HepG2 (cell line): ENCODE results near the gene ENHO. TPM values are rescaled to one million over a fixed set of nuclear protein-coding genes. Genes with fewer than 3 reads are reported as not detected.

Source experiments
- BHLHE40 ChIP-seq: IDR thresholded peaks from 2 replicates; pipeline ENCODE4 v1.6.1; 2011; ENCODE audit warnings: low read length, improper control_type of control experiment
- DR1 ChIP-seq: sonication (generic); formaldehyde crosslinking; IDR thresholded peaks from 2 replicates; pipeline ENCODE4 v1.8.0; 2021; ENCODE audit warnings: mild to moderate bottlenecking, missing genetic modification reagents, inconsistent platforms
- FOXP1 ChIP-seq, 2 experiments: fragments of 450-650 bp in 1 of 2; IDR thresholded peaks; 2 replicates each; pipeline ENCODE4 v1.6.1; 2017 to 2018; ENCODE audit warnings: antibody characterized with exemption in 1 of 2
- FOXP4 ChIP-seq: sonication (generic); formaldehyde crosslinking; IDR thresholded peaks from 2 replicates; pipeline ENCODE4 v1.4.0; 2020; ENCODE audit warnings: missing genetic modification reagents
- MED13 ChIP-seq: sonication (generic); formaldehyde crosslinking; IDR thresholded peaks from 2 replicates; pipeline ENCODE4 v1.5.0; 2020; ENCODE audit warnings: missing genetic modification reagents
- POLR2AphosphoS2 ChIP-seq: IDR thresholded peaks from 2 replicates; pipeline ENCODE4 v1.6.1; 2011; ENCODE audit warnings: low read depth, low read length, improper control_type of control experiment
- RERE ChIP-seq: IDR thresholded peaks from 2 replicates; pipeline ENCODE4 v1.6.1; 2016; ENCODE audit warnings: low read depth, missing genetic modification reagents, missing compliant biosample characterization
- SP4 ChIP-seq: sonication (generic); formaldehyde crosslinking; IDR thresholded peaks from 2 replicates; pipeline ENCODE4 v1.8.1; 2023; ENCODE audit warnings: mild to moderate bottlenecking, missing genetic modification reagents
- ZC3H13 ChIP-seq: sonication (generic); formaldehyde crosslinking; IDR thresholded peaks from 2 replicates; pipeline ENCODE4 v1.8.1; 2023; ENCODE audit warnings: mild to moderate bottlenecking, missing genetic modification reagents, moderate library complexity
- ZGPAT ChIP-seq: IDR thresholded peaks from 2 replicates; pipeline ENCODE4 v1.6.1; 2016; ENCODE audit warnings: mild to moderate bottlenecking
- ZMYM3 ChIP-seq: sonication (generic); formaldehyde crosslinking; IDR thresholded peaks from 2 replicates; pipeline ENCODE4 v1.5.1; 2020; ENCODE audit warnings: mild to moderate bottlenecking, missing genetic modification reagents
- ZNF12 ChIP-seq: sonication (generic); formaldehyde crosslinking; IDR thresholded peaks from 2 replicates; pipeline ENCODE4 v1.5.0; 2020; ENCODE audit warnings: missing genetic modification reagents
- ZNF263 ChIP-seq: sonication (generic); formaldehyde crosslinking; IDR thresholded peaks from 2 replicates; pipeline ENCODE4 v1.4.0; 2020; ENCODE audit warnings: missing genetic modification reagents
- ZNF770 ChIP-seq: sonication (generic); formaldehyde crosslinking; IDR thresholded peaks from 2 replicates; pipeline ENCODE4 v1.5.0; 2020; ENCODE audit warnings: mild to moderate bottlenecking, missing genetic modification reagents
- ZNF782 ChIP-seq: sonication (generic); formaldehyde crosslinking; IDR thresholded peaks from 2 replicates; pipeline ENCODE4 v1.4.0; 2020; ENCODE audit warnings: missing genetic modification reagents, mild to moderate bottlenecking, borderline replicate concordance
- ZSCAN25 ChIP-seq: sonication (generic); formaldehyde crosslinking; IDR thresholded peaks from 2 replicates; pipeline ENCODE4 v1.8.0; 2022; ENCODE audit warnings: mild to moderate bottlenecking, missing genetic modification reagents
- polyA plus RNA-seq, 8 experiments: library from polyadenylated mRNA; depleted of rRNA in 3 of 8; stranded (reverse) in 7 of 8; unstranded in 1 of 8; fragments of >200 nt; fragmentation: Illumina TruSeq in 4 of 8; extraction: Trizol in 4 of 8; gene quantifications; 2 replicates each; pipeline versions ENCODE4 v1.2.1 to v1.2.3, GENCODE V29; 2011 to 2016; ENCODE audit warnings: low read depth in 4 of 8, missing spikeins in 1 of 8, mixed read lengths in 1 of 8; ENCODE audit not compliant: insufficient read depth in 1 of 8
- total RNA-seq, 5 experiments: library from RNA; depleted of rRNA; stranded (reverse); fragments of >200 nt; fragmentation: Illumina TruSeq; extraction: Trizol; gene quantifications; 2 replicates each; pipeline ENCODE4 v1.2.3, GENCODE V29; 2016; ENCODE audit warnings: low read depth in 1 of 5

ENHO gene
- total and polyA plus RNA-seq, 2 of the 13 experiments (the other 11 are each of a cell fraction or from before 2014, with no cell fraction given), result 0.08 to 0.60 TPM

- TF ChIP-seq ZMYM3 (CRISPR knock-in tag) (no peak; the same call in 1 of the 2 replicates), ZNF263 (CRISPR knock-in tag) (peak; percentile 71), ZNF782 (CRISPR knock-in tag) (no peak), ZSCAN25 (CRISPR knock-in tag) (no peak), RERE (CRISPR knock-in tag) (peak; percentile 85), BHLHE40 (0 out of 2 replicates have a peak, but pooled peaks have one; percentile 16), SP4 (CRISPR knock-in tag) (peak; percentile 26; the same call in 1 of the 2 replicates), ZNF770 (CRISPR knock-in tag) (0 out of 2 replicates have a peak, but pooled peaks have one; percentile 18), ZC3H13 (CRISPR knock-in tag) (no peak), ZGPAT (peak; percentile 29; the same call in 1 of the 2 replicates), FOXP4 (CRISPR knock-in tag) (peak; percentile 97), ZNF12 (CRISPR knock-in tag) (no peak), FOXP1 (IDR thresholded peaks at IDR 0.05) (peak; percentile 80), FOXP1 (CRISPR knock-in tag; IDR thresholded peaks at IDR 0.05) (peak; percentile 97), DR1 (0 out of 2 replicates have a peak, but pooled peaks have one; percentile 33), MED13 (CRISPR knock-in tag) (no peak), POLR2AphosphoS2 (no peak)
These were observed 10.4 kb downstream of the ENHO start (continued) for GRCh38 chr9:34512131-34513078.
